GM12865 (cell line): ENCODE results near the gene ID2.
A peak's percentile ranks its signal among the peaks of the same experiment; 100 is the strongest.

ENCODE experiments used
- DNase-seq: peaks from one replicate; pipeline ENCODE4 v3.0.0; 2010; ENCODE audit warnings: low read depth
- H3K4me3 ChIP-seq: 2 replicates; pipeline ENCODE4 v1.5.1; 2011; ENCODE audit warnings: mild to moderate bottlenecking, low read depth, low read length, control low read depth
- CTCF ChIP-seq: IDR thresholded peaks from 2 replicates; pipeline ENCODE4 v1.5.1; 2011; ENCODE audit warnings: low read length, control low read depth, low read depth, inconsistent platforms; ENCODE audit not compliant: insufficient read depth; ENCODE audit errors: missing control alignments

ID2 gene

GRCh38 chr2:8684878-8685696 is 3.2 kb downstream of the ID2 start:
- no peak for TF ChIP-seq CTCF
- DNase-seq: peak; percentile 64
- peak overlapping the region; percentile 63 for H3K4me3 ChIP-seq

GRCh38 chr2:8685697-8686358 is 4.0 kb downstream of the ID2 start:
- peak; percentile 93 for TF ChIP-seq CTCF
- DNase-seq: peak; percentile 72
- peak overlapping the region; percentile 63 for H3K4me3 ChIP-seq

DNA sequence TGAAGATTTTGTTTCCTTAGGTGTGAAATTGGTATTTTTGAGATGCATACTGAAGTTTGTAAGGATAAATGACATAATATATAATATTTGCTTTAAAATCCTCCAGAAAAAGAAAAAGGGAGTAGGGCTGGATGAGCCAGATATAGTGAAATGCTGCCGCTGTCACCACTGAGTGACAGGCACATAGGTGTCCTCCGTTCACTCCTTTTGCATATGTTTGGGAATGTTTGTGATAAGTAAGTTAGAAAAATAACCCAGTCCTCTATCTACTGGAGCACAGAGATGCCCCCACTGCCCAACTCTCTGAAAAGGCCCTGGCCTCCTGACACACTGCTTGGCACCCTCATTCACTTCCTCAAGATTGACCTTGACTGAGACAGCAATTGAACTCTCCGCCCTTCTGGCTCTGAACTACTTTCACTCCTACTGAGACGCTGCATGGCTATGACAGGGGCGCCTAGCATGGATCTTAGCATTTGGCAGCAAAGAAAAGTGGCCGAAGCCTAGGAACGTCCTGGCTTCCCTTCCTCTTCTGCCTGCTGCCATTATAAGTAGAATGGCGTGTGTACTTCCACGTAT is 10.1 kb downstream of the ID2 start:
- no peak for TF ChIP-seq CTCF
- no peak overlapping the region for H3K4me3 ChIP-seq
- DNase-seq: no peak

- H3K4me3 ChIP-seq: no peak overlapping the region
- TF ChIP-seq CTCF: no peak
- DNase-seq: no peak
These were observed 10.9 kb downstream of the ID2 start for GRCh38 chr2:8692783-8693156.

GRCh38 chr2:8693157-8693821 is 11.4 kb downstream of the ID2 start:
- peak; percentile 45 for TF ChIP-seq CTCF
- H3K4me3 ChIP-seq: no peak overlapping the region
- DNase-seq: no peak

DNA sequence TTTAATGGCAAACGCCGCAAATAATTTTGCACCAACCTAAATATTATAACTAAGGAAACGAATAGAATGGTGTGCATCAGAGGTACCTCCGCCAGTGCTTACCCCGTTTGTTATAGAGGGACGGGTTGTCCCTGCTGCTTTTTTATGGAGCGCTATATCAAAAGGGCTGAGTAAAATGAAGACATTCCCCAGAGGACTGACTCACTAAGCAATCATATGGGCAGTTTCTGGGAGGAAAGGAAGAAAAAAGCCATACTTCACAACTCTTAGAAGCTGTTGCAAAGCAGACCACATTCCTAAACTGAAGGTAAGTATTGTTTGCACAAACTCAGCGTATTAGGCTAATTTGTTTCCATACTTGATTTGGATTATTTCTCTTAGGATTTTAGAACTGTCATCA is 12.9 kb downstream of the ID2 start:
- no peak for DNase-seq
- H3K4me3 ChIP-seq: no peak overlapping the region
- no peak for TF ChIP-seq CTCF
